ENCODE measurements around the gene MYO15B. TPM values are rescaled to one million over a fixed set of nuclear protein-coding genes. Genes with fewer than 3 reads are reported as not detected.

MYO15B gene
- polyA plus RNA-seq (2011; rRNA removed) (0.52 and 0.79 TPM in 2 replicates), polyA minus RNA-seq (2011; rRNA and poly(A)+ RNA removed) (0.56 and 1.7 TPM in 2 replicates)

- DNase-seq (ENCODE audit: low read depth, low spot score) = no peak
- CTCF ChIA-PET = interaction anchor here (0.9 to 1.3 kb wide), 4 partner anchors 8 to 71 kb away, joined by 3 to 5 read pairs (median 3); partner anchors contain the start of genes SMIM5 and TSEN54
- Histone ChIP-seq H3K9me3 (ENCODE audit: control insufficient read depth, insufficient read depth, low read length) (peaks cover 4% of the 10 kb centered on the region), H3K27me3 (ENCODE audit: control insufficient read depth, insufficient read depth, low read length) (peaks cover 32% of the 10 kb centered on the region), H3K4me3 (ENCODE audit: low read depth, low read length) (peak within 1 kb of the TSS; percentile 13; the same call in 1 of the 2 replicates), H3K27ac (ENCODE audit: low read depth, low read length) (no peak within 1 kb of the TSS)
- POLR2A ChIA-PET = no interaction called here
- 0 out of 2 replicates have a peak, but pooled peaks have one; percentile 4 for TF ChIP-seq CTCF (IDR thresholded peaks at IDR 0.05; ENCODE audit: low read depth, low read length)
Measured at GRCh38 chr17:75587675-75588595, at the start of gene MYO15B. TSS of gene MYO15B (plus strand) at chr17:75587800. CDS start at chr17:75588058, 258 bp downstream.

DNA sequence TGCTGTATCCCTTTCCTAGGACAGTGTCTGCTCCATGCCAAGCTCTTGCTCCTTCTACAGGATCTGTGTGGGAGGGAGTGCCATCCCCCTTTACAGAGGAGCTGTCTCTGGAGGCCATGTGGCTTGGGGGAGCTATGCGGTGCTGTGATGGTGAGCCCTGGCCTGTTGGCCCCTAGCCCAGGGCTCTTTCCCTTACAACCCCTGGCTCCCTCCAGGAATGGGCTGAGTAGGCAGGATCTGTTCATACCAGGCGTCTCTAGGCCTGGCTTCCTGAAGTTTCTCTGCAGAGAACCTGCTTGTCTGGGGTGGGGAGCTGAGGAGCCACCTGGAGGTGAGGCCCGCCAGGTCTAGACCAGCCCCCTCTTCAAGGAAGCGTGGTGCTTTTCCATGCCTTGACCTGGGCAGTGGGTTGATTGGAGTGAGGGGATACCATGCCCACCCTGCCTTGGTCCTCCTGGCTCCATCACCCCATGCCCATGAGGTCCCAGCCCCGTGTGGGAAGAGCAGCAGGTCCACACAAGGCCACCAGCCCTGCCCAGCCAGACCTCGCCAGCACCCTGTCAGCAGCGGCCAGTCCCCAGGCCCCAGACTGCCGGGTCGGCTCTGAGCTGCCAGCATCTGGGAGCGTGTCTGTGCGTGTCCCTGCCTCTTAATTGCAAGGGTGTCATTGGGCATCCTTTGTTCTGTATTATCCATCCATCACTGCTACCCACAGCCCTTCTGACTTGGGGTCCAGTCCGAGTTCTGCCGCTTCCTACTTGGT is 47.5 kb upstream of the MYO15B start:
- H3K4me3 ChIP-seq (ENCODE audit: low read depth, low read length) = no peak overlapping the region
- DNase-seq (ENCODE audit: low read depth, low spot score) = no peak
- peaks cover 40% of the 10 kb centered on the region for H3K27me3 ChIP-seq (ENCODE audit: control insufficient read depth, insufficient read depth, low read length)
- no peak overlapping the region for H3K27ac ChIP-seq (ENCODE audit: low read depth, low read length)
- POLR2A ChIA-PET = no interaction called here
- H3K9me3 ChIP-seq (ENCODE audit: control insufficient read depth, insufficient read depth, low read length) = no peaks in the 10 kb centered on the region
- CTCF ChIA-PET = no interaction called here
- TF ChIP-seq CTCF (IDR thresholded peaks at IDR 0.05; ENCODE audit: low read depth, low read length) = no peak

DNA sequence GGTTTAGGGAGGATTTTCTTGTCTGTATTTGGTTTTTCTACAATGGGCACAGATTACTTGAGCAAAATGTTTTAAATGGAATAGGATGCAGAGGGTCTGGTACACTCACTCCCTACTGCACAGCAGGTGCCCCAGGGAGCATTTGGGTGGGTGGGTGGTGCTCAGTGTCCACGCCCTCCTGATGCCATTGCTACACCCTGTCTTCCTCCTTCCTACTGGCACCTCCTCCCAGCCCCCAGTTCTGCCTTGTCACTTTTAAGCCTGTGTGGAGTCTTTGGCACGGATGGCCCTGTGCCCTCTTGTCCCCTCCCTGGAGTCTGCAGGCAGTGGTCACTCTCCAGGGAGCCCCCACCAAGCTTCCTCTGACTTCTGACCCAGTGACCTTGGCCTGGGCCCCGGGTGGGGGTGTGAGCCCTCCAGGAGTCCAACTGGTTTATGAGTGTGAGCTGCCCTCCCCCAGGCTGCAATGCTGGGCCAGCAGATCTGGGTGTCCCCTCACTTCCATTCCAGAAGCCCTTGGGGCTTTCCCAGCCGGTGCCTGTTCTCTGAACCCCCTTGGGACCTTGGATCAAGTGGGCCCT is 46.6 kb upstream of the MYO15B start:
- Histone ChIP-seq H3K27me3 (ENCODE audit: control insufficient read depth, insufficient read depth, low read length) (peaks cover 38% of the 10 kb centered on the region), H3K9me3 (ENCODE audit: control insufficient read depth, insufficient read depth, low read length) (no peaks in the 10 kb centered on the region), H3K4me3 (ENCODE audit: low read depth, low read length) (no peak overlapping the region), H3K27ac (ENCODE audit: low read depth, low read length) (no peak overlapping the region)
- no peak for DNase-seq (ENCODE audit: low read depth, low spot score)
- CTCF ChIA-PET = no interaction called here
- TF ChIP-seq CTCF (IDR thresholded peaks at IDR 0.05; ENCODE audit: low read depth, low read length) = no peak
- POLR2A ChIA-PET = no interaction called here

DNA sequence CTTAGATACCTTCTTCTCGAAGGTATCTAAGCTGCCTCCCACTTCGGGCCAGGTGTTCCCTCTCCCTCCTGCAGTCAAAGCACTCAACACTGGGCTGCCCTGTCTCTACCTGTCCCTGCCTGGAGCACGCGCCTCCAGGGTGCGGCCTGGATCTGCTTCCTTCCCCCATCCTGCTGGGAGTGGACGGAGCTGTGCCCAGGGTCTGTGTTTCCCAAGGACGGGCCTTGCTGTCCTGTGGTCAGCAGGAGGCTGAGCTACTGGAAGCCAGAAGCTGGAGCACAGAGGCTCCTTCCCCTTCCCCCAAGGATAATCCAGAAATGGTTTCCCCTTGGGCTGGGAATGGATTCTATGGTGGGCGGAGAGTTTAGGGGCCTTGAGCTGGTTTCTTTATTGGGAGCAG is 45.4 kb upstream of the MYO15B start:
- TF ChIP-seq CTCF (IDR thresholded peaks at IDR 0.05; ENCODE audit: low read depth, low read length) = no peak
- peaks cover 38% of the 10 kb centered on the region for H3K27me3 ChIP-seq (ENCODE audit: control insufficient read depth, insufficient read depth, low read length)
- CTCF ChIA-PET = interaction anchor here (0.6 to 1.3 kb wide), 2 partner anchors 26 to 117 kb away, joined by 3 read pairs; partner anchors contain the start of gene TSEN54

More for the DNA sequence above, 45.4 kb upstream of the MYO15B start:
- POLR2A ChIA-PET = interaction anchor here (1.7 kb wide), 1 partner anchor 11 kb away, joined by 4 read pairs; no protein-coding TSS in a partner anchor
- no peak overlapping the region for H3K4me3 ChIP-seq (ENCODE audit: low read depth, low read length)
- no peak overlapping the region for H3K27ac ChIP-seq (ENCODE audit: low read depth, low read length)
- no peaks in the 10 kb centered on the region for H3K9me3 ChIP-seq (ENCODE audit: control insufficient read depth, insufficient read depth, low read length)
- DNase-seq (ENCODE audit: low read depth, low spot score) = no peak
